Jurkat, Clone E6-1 (cell line): Measurements from ENCODE around the gene PROZ.

Source experiments
- DNase-seq: peaks from one replicate; pipeline ENCODE4 v3.0.0-alpha.2; 2011; ENCODE audit warnings: low read depth, low spot score
- H3K4me3 ChIP-seq: 2 replicates; pipeline ENCODE4 v1.5.1; 2011; ENCODE audit warnings: mild to moderate bottlenecking, low read length, control low read depth, moderate library complexity

Gene PROZ

DNA sequence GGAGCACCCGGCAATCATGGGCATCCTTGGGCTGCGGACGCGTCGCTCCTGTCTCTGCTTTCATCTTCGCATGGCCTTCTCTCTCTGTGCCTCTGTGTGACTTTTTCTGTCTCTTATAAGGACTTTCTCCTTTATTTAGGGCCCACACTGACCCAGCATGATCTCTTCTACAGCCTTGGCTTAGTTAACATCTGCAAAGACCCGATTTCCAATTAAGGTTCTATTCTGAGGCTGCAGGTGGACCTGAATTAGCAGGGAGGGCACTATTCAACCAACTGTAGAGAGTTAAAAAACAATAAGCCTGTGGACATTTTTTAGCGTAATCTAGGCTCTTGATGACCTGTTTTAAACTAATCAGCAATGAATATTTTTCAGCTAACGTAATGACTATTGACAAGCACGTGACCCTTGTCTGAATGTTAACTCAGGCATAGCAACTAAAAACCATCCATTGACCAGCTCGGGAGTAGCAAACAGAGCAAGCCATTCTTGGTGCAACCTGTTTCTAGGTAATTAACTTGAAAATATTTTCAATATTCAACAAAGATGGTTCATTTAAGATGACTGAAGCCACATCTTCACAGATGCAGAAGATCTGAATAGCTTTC lies 20.7 kb upstream of the PROZ start:
- no peak for DNase-seq
- no peak overlapping the region for H3K4me3 ChIP-seq

DNA sequence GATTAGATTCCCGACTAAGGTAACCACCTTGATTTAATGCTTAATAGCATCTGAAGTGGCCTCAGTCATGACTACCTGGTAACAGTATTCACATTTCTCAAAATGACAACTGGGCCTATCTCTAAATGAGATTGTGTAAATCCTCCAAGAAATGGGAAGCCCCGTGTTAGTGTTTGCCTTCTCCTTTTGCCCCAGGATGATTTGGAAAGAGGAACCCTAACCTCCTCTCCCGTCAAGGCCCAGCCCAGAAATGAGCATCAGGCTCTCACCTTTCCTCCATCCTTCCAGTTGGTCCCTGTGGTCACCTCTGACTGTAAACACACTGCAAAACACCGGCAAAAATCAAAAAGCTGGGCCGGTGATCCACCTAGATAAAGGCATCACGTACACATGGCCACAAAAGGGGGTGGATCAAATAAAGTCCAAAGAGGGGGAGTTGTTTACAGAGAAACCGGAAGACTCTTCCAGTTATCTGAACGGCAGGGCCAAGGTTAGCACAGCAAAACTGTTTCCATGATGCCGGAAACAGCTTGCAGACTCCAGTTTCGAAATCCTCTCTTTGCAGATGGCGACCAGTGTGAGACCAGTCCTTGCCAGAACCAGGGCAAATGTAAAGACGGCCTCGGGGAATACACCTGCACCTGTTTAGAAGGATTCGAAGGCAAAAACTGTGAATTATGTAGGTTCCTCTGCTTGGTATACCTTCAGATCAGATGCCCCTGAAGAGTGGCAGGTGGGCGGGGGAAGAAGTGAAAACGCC lies 19.5 kb upstream of the PROZ start:
- H3K4me3 ChIP-seq = no peak overlapping the region
- DNase-seq = no peak

DNA sequence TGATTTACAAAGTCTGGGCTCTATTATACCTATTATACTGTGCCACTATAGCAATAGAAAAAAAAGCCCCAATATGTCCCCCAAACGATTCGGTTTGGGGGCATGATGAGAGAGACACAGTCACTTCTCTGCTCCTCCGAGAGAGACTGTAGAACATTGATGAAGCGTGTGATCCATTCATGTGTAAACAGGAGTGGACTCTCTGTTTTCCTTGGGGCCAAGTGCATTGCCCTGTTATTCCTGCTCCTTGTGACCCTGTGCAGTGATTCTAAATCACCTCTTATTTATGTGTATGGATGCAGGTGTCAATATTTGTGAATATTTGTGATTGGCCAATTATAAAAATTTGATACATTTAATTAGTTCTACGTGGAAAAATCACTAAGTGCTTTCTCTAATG lies 18.9 kb upstream of the PROZ start:
- DNase-seq = no peak

GRCh38 chr13:113140677-113141600 lies 17.5 kb upstream of the PROZ start:
- DNase-seq = no peak
- no peak overlapping the region for H3K4me3 ChIP-seq

More for the DNA sequence above, 18.9 kb upstream of the PROZ start:
- no peak overlapping the region for H3K4me3 ChIP-seq

DNA sequence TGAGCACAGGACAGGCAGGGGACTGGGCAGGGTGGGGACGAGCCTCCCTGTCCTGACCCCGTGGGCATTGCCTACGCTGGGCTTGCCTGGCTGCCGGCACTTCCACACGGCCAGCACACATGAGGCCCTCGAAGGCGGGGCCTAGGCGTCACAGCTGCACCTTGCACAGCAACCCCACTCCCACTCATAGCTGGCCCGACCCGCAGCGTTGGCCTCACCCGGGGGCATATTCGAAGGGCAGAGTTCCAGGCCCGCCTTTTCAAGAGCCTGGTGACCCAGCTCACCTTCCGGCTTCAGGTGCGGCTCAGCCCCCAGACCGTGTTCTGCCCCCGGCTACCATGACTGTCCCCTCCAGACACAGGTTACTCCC lies 16.9 kb upstream of the PROZ start:
- DNase-seq = no peak
- H3K4me3 ChIP-seq = no peak overlapping the region

- DNase-seq = no peak
- no peak overlapping the region for H3K4me3 ChIP-seq
Observed at GRCh38 chr13:113142876-113143275, 15.6 kb upstream of the PROZ start.

GRCh38 chr13:113143466-113144254 lies 14.8 kb upstream of the PROZ start:
- H3K4me3 ChIP-seq = no peak overlapping the region

DNA sequence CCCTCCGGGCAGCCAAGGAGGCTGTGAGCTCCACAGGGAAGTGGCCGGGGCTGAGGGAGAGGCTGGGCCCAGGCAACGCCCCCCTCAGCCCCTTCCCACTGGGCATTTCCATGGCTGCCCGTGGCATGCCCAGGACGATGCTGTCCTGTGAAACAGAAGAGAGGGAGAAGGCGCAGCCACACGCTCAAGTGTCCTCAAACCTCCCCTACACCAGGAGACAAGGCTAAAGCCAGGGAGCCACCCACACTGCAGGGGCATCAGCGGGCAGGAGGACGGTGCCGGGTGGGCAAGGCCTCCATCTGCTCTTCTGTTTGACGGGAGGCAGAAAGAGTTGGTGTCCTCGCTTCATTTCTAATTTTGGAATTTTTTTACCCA lies 14.2 kb upstream of the PROZ start:
- H3K4me3 ChIP-seq = no peak overlapping the region
- DNase-seq = no peak

More at GRCh38 chr13:113143466-113144254, 14.8 kb upstream of the PROZ start:
- DNase-seq = no peak

GRCh38 chr13:113145496-113145895 lies 13.0 kb upstream of the PROZ start:
- DNase-seq = no peak

DNA sequence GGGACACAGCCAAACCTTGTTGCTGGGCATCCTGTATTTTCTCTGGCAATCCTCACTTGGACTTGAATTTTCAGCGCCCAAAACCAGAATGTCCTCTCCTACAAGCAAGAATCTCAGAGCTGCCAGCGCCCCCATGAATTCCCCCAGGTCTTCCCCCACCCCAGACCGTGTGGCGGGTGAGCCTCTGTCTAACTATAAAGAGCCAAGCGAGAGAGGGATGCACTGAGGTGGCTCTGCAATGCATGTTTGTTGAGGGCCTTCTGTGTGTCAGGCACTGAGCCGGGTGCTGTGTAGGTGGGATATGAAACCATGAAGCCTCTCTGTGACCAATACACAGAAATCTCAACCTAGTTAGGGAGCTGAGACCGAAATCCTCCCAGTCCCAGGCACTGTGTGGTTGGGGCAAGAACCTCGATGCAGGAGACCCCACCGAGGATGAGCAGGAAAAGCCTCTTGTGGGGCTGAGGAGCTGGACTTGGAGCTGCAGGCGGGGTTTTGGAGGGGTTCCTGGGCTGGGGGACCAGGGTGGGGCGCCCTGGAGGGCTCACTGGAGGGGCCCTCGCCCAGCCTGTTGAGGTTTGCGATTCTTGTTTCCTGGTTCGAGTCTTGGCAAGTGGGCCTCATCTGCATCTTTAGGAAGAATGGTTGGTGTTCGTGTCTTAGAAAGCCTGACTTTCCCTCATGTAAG lies 12.4 kb upstream of the PROZ start:
- no peak overlapping the region for H3K4me3 ChIP-seq
- no peak for DNase-seq

More at GRCh38 chr13:113145496-113145895, 13.0 kb upstream of the PROZ start:
- no peak overlapping the region for H3K4me3 ChIP-seq

DNA sequence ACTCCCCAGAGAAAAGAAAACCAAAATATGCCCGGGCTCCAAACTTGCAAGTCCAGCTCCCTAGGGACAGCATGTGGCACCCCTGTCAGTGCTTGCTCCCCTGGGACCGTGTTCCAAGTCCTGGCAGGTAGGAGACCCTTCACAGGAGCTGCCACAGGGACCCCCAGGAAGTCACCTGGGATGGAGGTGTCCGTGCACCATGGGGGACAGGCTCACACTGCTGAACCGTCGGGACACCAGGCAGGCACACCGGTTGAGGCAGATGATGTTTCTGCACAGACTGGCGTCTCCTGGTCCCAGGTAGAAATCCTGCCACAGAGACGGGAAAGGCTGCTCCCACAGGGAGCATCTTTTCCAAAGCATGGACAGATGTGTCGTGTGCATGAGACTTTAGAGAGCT lies 11.7 kb upstream of the PROZ start:
- no peak overlapping the region for H3K4me3 ChIP-seq
- no peak for DNase-seq

GRCh38 chr13:113147206-113147605 lies 11.2 kb upstream of the PROZ start:
- no peak for DNase-seq
- H3K4me3 ChIP-seq = no peak overlapping the region

DNA sequence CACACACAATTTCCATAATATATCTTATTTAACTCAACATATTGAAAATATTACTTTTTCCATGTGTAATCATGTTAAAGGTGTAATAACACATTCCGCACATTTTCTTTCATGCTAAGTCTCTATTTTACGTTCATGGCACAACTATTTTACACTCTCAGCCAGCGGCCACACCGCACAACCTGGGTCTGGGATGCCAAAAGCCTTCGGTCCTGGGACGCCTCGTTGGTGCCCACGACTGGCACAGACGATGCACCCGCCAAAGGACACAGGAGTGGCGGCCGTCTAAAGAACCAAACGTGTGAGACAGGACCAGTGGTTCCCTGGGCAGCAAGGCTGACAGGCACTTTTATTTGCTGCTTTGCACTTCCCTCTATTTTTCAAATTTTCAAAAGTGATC lies 10.0 kb upstream of the PROZ start:
- H3K4me3 ChIP-seq = no peak overlapping the region
- DNase-seq = no peak

GRCh38 chr13:113148940-113149503 lies 9.4 kb upstream of the PROZ start:
- H3K4me3 ChIP-seq = no peak overlapping the region
- no peak for DNase-seq

DNA sequence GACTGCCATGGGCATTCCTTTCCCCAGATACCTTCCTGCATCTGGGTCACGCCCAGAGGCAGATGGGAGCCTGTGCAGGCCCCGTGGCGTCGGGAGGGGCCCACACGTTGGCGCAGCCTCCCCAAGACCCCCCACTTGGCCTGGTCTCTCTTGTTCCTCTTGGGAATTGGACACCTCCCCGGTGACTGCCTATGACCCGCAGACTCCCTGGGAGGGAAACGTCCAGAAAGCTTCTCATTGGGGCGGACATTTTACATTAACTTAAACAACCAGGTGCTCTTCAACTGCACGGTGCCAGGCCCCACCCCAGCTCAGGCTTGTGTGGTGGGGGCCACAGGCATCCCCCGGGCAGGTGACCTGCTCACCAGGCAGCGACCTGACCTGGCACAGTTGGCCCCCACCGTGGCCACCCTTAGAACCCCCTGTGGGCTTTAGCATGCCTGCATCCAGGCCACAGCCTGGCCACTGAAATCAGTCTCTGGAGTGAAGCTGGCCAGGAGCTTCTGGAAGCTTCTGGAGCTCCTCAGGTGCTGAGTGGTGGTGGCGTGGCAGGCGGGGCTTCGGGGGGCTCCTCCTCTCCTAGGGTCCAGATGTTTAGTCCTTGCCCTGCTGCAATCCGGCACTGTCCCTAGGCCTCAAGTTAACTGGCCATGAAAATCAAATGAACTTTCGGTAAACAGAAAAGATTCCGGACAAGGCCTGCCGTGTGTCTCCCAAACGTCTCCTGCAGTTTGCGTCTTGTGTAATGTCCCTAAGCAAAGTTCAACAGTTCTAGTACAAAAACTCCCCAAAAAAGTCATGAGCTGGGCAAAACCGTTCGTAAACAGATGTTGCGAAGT lies 8.5 kb upstream of the PROZ start:
- no peak overlapping the region for H3K4me3 ChIP-seq
- DNase-seq = no peak

GRCh38 chr13:113150550-113151365 lies 7.7 kb upstream of the PROZ start:
- H3K4me3 ChIP-seq = no peak overlapping the region
- no peak for DNase-seq
